Kidney (tissue), 14 donors: Measurements from ENCODE around the gene ZNF200. TPM values are rescaled to one million over a fixed set of nuclear protein-coding genes. Genes with fewer than 3 reads are reported as not detected.

ENCODE experiments used
- DNase-seq, 5 donors: peaks; one replicate each; pipeline ENCODE4 v3.0.0-alpha.2; 2013 to 2020
- FAIRE-seq: peaks from 2 replicates; lab custom pipeline; 2012; peaks lifted over from hg19 to GRCh38; lab: Jason Lieb, UNC
- H3K27ac ChIP-seq, 2 donors: one replicate each; pipeline ENCODE4 v1.7.0; 2013; ENCODE audit warnings: low read depth in 2 of 2, low read length in 2 of 2, inconsistent platforms in 1 of 2
- H3K27me3 ChIP-seq: one replicate; pipeline ENCODE4 v1.7.1; 2013; ENCODE audit warnings: low read length, inconsistent platforms; ENCODE audit not compliant: control insufficient read depth, insufficient read depth
- H3K36me3 ChIP-seq, 3 donors: one replicate each; pipeline versions ENCODE4 v1.7.0 to v1.7.1; 2013; ENCODE audit warnings: low read length in 3 of 3, control low read depth in 1 of 3, inconsistent platforms in 1 of 3; ENCODE audit not compliant: insufficient read depth in 3 of 3, control insufficient read depth in 2 of 3
- H3K4me1 ChIP-seq, 3 donors: one replicate each; pipeline versions ENCODE4 v1.7.0 to v1.7.1; 2013; ENCODE audit warnings: low read length in 3 of 3, inconsistent platforms in 1 of 3, low read depth in 1 of 3; ENCODE audit not compliant: control insufficient read depth in 2 of 3, insufficient read depth in 2 of 3
- H3K4me3 ChIP-seq, 3 donors: one replicate each; pipeline versions ENCODE4 v1.7.0 to v1.8.1; 2013; ENCODE audit warnings: low read length in 3 of 3, control low read depth in 1 of 3, inconsistent platforms in 1 of 3
- H3K9ac ChIP-seq, 3 donors: one replicate each; pipeline versions ENCODE4 v1.7.0 to v1.7.1; 2013; ENCODE audit warnings: low read length in 3 of 3, control low read depth in 1 of 3, inconsistent platforms in 1 of 3
- H3K9me3 ChIP-seq, 3 donors: one replicate each; pipeline versions ENCODE4 v1.7.0 to v1.7.1; 2013; ENCODE audit warnings: low read length in 3 of 3, control low read depth in 1 of 3, inconsistent platforms in 1 of 3; ENCODE audit not compliant: control insufficient read depth in 2 of 3, insufficient read depth in 1 of 3
- intact Hi-C: fragments of 100-400 bp; cut with DNase I; formaldehyde crosslinking; loops from one replicate; pipeline ENCODE4 v1.11.1; 2022
- polyA plus RNA-seq: library from polyadenylated mRNA; stranded (reverse); fragments of 350-450 nt; fragmentation: Illumina TruSeq; extraction: RNeasy Lipid Tissue Mini Kit (QIAGEN cat#74804); gene quantifications from one replicate; pipeline ENCODE4 v1.2.3, GENCODE V29; 2014; ENCODE audit warnings: low read depth, low replicate concordance; ENCODE audit not compliant: insufficient read depth
- total RNA-seq: library from RNA; stranded (reverse); fragmentation: NEBNext Ultra II Directional; extraction: Animal tissue kit (Norgen Biotek cat#: 25700); gene quantifications from one replicate; pipeline ENCODE4 v1.2.1, GENCODE V29; 2021
- TF ChIP-seq, protein P1 (sequence below): IDR thresholded peaks from 3 replicates; pipeline ENCODE4 v1.5.1; 2012; ENCODE audit warnings: mild to moderate bottlenecking, moderate library complexity, borderline replicate concordance; ENCODE audit not compliant: insufficient read depth; ENCODE audit errors: extremely low read depth
- donor health status: control.
- donor health status: control.
- donor health status: control.
- donor health status: control.
- donor health status: control.
- donor health status: DM: yes; HTN: yes; CAD: no.
- donor health status: Normal renal cell carcinoma (clear cell type).

Gene ZNF200
- total and polyA plus RNA-seq, 2 donors from 2014 or later: 3.3 to 9.6 TPM

DNA sequence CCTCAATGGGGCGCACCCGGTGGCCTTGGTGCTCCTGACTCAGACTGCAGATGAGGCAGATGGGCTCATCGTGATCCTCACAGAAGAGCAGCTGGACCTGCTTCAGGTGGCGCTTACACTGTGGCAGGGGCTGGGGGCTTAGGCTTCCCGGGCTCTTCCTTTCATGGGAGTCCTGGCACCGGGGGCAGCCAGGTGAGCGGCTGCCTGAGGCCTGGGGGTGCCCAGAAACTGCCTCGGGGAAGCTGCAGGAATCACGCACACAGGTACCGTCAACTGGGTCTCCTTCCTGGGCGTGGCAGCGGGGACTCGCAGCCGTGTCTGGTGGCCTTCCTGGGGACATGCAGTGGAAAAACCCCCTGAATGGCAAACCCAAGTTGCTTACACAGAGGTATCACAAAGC, 14.5 kb upstream of the ZNF200 start:
- H3K36me3 ChIP-seq: no peaks in the 10 kb centered on the region
- no peak overlapping the region for H3K27ac ChIP-seq
- TF ChIP-seq, protein P1, sequence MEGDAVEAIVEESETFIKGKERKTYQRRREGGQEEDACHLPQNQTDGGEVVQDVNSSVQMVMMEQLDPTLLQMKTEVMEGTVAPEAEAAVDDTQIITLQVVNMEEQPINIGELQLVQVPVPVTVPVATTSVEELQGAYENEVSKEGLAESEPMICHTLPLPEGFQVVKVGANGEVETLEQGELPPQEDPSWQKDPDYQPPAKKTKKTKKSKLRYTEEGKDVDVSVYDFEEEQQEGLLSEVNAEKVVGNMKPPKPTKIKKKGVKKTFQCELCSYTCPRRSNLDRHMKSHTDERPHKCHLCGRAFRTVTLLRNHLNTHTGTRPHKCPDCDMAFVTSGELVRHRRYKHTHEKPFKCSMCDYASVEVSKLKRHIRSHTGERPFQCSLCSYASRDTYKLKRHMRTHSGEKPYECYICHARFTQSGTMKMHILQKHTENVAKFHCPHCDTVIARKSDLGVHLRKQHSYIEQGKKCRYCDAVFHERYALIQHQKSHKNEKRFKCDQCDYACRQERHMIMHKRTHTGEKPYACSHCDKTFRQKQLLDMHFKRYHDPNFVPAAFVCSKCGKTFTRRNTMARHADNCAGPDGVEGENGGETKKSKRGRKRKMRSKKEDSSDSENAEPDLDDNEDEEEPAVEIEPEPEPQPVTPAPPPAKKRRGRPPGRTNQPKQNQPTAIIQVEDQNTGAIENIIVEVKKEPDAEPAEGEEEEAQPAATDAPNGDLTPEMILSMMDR: no peak
- DNase-seq (peak in 1 of 5 donors; percentile 50), FAIRE-seq (no peak)
- H3K9me3 ChIP-seq: no peaks in the 10 kb centered on the region
- H3K4me3 ChIP-seq: no peak overlapping the region
- H3K27me3 ChIP-seq: no peaks in the 10 kb centered on the region
- no peak overlapping the region for H3K9ac ChIP-seq
- intact Hi-C loops: no loop called here
- no peaks in the 10 kb centered on the region for H3K4me1 ChIP-seq

DNA sequence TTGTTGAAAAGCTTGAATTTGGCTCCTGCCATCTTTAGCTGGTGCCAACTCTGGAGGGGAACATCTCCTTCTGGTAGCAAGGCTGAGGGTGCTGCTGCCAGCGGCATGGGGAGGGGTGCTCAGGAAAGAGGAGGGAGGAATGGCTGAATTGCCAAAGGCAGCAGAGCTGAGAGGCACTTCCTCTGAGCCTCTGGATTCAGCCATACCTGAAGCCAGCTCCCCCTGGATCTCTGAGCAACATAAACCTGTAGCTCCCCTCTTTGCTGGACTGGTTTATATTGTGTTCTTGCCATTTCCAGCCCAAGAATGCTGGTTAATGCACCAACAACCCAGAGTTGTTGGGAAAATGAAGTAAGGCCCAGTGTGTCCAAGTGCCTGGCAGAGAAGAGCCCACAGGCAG, 14.1 kb upstream of the ZNF200 start:
- Histone ChIP-seq H3K4me1 (no peaks in the 10 kb centered on the region), H3K36me3 (no peaks in the 10 kb centered on the region), H3K4me3 (no peak overlapping the region), H3K9ac (no peak overlapping the region), H3K27ac (no peak overlapping the region), H3K9me3 (no peaks in the 10 kb centered on the region), H3K27me3 (no peaks in the 10 kb centered on the region)
- TF ChIP-seq, protein P1: no peak
- intact Hi-C loops: no loop called here
- FAIRE-seq (no peak), DNase-seq (peak in 1 of 5 donors; percentile 18)

DNA sequence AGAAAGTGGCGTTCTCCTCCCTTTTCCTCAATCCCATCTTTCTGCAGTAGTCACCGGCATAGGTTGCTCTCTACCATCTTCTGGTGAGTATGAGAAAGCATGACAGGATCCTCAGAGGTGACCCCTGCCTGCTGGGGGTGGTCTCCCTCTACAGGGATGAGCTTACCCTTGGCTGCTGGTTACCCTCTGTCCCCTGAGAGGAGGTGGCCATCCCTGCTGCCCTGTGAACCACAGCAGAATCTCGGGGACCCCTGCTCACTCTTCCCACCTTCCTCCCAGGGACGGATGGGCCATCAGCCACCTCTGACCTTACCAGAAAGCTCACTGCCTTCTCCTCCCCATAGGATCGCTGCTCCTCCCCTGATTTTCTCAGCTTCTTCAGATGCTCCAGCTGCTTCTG, 13.6 kb upstream of the ZNF200 start:
- no peaks in the 10 kb centered on the region for H3K27me3 ChIP-seq
- H3K4me1 ChIP-seq: no peaks in the 10 kb centered on the region
- intact Hi-C loops: no loop called here
- no peak overlapping the region for H3K27ac ChIP-seq
- H3K36me3 ChIP-seq: no peaks in the 10 kb centered on the region
- FAIRE-seq (no peak), DNase-seq (peak in 1 of 5 donors; percentile 42)
- no peak overlapping the region for H3K4me3 ChIP-seq
- no peak overlapping the region for H3K9ac ChIP-seq
- TF ChIP-seq, protein P1: no peak
- H3K9me3 ChIP-seq: no peaks in the 10 kb centered on the region

DNA sequence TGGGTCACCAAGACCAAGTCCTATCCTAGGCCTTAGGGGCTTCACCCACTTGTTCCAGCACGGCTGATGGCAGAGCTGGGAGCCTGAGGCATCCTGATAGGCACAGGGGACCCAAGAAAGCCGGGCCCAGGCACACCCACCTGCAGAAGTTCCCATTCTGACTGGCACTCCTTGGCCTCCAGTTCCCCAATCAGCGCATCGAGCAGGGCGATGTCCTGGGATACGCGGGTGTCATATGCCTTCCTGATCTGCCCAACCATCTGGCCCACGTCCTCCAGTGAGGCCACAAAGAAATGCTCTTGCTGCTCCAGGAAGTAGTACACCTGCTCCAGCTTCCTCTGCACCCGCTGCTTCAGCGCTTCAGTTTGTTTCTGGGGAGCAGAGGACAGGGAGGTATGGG, 11.9 kb upstream of the ZNF200 start:
- Histone ChIP-seq H3K9ac (no peak overlapping the region), H3K4me3 (no peak overlapping the region), H3K27ac (no peak overlapping the region), H3K36me3 (no peaks in the 10 kb centered on the region), H3K4me1 (no peaks in the 10 kb centered on the region), H3K27me3 (no peaks in the 10 kb centered on the region), H3K9me3 (no peaks in the 10 kb centered on the region)
- peak in 1 of 5 donors; percentile 46 for DNase-seq
- FAIRE-seq: no peak
- intact Hi-C loops: no loop called here
- TF ChIP-seq, protein P1: no peak
